Hepatocyte (in vitro differentiated cells): ENCODE measurements around the gene COL4A2.

Experiments
- EZH2 ChIP-seq: fragments of 200-600 bp; sonication (generic); IDR thresholded peaks from 2 replicates; pipeline ENCODE4 v1.6.1; 2016; ENCODE audit warnings: antibody characterized with exemption, mild to moderate bottlenecking, borderline replicate concordance
- TF ChIP-seq, protein P1 (sequence below): fragments of 200-600 bp; sonication (generic); IDR thresholded peaks from 2 replicates; pipeline ENCODE4 v1.5.1; 2016; ENCODE audit warnings: antibody characterized with exemption, mild to moderate bottlenecking; ENCODE audit not compliant: poor library complexity

DNA sequence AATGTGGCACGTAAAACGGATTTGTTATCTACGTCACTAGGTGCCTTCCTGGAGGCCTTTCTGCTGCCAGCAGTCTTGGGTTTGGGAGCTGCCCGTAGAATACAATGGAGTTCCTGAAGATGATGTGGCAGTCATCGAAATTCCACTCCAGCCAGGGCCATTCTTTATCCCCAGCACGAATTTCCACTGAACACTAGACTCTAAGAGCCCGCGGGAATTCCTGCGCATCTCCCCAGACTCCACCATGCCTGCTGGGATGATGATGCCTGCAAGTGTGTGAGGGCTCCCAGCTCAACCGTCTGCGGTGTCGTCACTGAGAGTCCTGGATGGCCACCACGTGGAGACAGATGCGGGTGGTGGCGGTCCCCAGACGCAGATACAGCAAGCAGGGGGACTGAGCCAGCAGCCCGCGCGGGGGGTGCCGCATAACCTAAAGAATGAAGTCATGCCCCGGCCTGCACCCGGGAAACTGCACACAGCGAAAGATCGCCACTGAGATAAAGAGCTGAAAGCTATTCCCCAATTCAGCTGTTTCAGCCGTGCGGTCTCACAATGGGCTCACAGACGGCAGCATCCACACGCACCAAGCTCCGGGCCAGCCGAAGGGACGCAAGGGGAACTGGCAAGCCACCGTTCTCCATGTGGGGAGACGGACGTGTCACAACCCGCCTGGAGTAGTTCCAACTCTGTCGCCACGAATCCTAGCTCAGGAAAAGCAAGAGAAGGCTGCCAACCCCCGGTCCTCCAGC lies 41.2 kb upstream of the COL4A2 start:
- TF ChIP-seq, protein P1, sequence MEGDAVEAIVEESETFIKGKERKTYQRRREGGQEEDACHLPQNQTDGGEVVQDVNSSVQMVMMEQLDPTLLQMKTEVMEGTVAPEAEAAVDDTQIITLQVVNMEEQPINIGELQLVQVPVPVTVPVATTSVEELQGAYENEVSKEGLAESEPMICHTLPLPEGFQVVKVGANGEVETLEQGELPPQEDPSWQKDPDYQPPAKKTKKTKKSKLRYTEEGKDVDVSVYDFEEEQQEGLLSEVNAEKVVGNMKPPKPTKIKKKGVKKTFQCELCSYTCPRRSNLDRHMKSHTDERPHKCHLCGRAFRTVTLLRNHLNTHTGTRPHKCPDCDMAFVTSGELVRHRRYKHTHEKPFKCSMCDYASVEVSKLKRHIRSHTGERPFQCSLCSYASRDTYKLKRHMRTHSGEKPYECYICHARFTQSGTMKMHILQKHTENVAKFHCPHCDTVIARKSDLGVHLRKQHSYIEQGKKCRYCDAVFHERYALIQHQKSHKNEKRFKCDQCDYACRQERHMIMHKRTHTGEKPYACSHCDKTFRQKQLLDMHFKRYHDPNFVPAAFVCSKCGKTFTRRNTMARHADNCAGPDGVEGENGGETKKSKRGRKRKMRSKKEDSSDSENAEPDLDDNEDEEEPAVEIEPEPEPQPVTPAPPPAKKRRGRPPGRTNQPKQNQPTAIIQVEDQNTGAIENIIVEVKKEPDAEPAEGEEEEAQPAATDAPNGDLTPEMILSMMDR: no peak
- no peak for TF ChIP-seq EZH2
